ENCODE measurements around the gene TMEM116. TPM values are rescaled to one million over a fixed set of nuclear protein-coding genes. Genes with fewer than 3 reads are reported as not detected.
"Not testable (repeated sequence)": the region's sequence is repeated elsewhere in the genome, so short reads cannot be mapped to it uniquely, and the experiment has no call there.

Gene TMEM116
- total RNA-seq, 1 donor from 2014 or later = 10.7 TPM

DNA sequence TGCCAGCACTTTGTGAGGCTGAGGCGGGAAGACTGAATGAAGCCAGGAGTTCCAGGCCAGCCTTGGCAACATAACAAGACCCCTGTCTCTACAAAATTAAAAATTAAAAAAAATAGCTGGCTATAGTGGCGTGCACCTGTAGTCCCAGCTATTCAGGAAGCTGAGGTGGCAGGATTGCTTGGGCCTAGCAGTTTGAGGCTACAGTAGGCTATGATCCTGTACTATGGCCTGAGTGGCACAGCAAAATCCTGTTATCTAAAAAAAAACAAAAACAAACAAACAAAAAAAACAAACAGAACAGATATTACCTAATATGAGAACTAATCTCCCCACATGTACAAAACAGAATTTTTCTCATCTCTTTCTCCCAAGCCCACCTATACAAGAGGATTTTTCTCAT is 15.7 kb downstream of the TMEM116 start:
- no peak for DNase-seq (ENCODE audit: low read depth)

DNA sequence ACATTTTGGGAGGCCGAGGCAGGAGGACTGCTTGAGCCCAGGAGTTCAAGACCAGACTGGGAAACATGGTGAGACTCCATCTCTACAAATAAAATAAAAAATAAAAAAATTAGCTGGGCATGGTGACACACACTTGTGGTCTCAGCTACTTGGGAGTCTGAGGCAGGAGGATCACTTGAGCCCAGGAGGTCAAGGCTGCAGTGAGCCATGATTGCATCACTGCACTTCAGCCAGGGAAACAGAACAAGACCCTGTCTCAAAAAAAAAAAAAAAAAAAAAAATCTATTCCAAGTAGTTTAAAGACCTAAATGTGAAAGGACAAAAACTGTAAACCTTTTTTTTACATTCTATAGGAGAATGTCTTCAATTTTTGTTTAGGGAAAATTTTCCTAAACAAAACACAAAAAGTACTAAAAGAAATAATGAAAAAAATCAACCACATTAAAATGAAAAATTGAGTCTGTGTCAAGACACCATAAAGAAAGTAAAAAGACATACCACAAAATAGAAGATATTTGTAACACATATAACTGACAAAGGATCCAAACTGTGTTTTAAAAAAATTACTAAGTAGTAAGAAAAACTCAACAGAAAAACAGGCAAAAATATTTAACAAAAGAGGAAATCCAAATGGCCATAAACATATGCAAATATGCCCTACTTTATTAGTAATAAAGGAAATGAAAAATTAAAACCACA is 17.0 kb downstream of the TMEM116 start:
- no peak overlapping the region for H3K4me3 ChIP-seq (ENCODE audit: low read depth, low read length)
- TF ChIP-seq, protein P1, sequence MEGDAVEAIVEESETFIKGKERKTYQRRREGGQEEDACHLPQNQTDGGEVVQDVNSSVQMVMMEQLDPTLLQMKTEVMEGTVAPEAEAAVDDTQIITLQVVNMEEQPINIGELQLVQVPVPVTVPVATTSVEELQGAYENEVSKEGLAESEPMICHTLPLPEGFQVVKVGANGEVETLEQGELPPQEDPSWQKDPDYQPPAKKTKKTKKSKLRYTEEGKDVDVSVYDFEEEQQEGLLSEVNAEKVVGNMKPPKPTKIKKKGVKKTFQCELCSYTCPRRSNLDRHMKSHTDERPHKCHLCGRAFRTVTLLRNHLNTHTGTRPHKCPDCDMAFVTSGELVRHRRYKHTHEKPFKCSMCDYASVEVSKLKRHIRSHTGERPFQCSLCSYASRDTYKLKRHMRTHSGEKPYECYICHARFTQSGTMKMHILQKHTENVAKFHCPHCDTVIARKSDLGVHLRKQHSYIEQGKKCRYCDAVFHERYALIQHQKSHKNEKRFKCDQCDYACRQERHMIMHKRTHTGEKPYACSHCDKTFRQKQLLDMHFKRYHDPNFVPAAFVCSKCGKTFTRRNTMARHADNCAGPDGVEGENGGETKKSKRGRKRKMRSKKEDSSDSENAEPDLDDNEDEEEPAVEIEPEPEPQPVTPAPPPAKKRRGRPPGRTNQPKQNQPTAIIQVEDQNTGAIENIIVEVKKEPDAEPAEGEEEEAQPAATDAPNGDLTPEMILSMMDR (IDR thresholded peaks at IDR 0.05; ENCODE audit: insufficient read depth, low read length, poor library complexity, severe bottlenecking) = no peak
- H3K36me3 ChIP-seq (ENCODE audit: control insufficient read depth, insufficient read depth, low read length) = no peaks in the 10 kb centered on the region
- H3K27me3 ChIP-seq (ENCODE audit: control insufficient read depth, insufficient read depth, low read length) = no peaks in the 10 kb centered on the region
- DNase-seq (ENCODE audit: low read depth) = no peak

More for the DNA sequence above, 15.7 kb downstream of the TMEM116 start:
- H3K4me3 ChIP-seq (ENCODE audit: low read depth, low read length) = no peak overlapping the region
- TF ChIP-seq, protein P1 (IDR thresholded peaks at IDR 0.05; ENCODE audit: insufficient read depth, low read length, poor library complexity, severe bottlenecking) = no peak
- no peaks in the 10 kb centered on the region for H3K27me3 ChIP-seq (ENCODE audit: control insufficient read depth, insufficient read depth, low read length)
- no peaks in the 10 kb centered on the region for H3K36me3 ChIP-seq (ENCODE audit: control insufficient read depth, insufficient read depth, low read length)

DNA sequence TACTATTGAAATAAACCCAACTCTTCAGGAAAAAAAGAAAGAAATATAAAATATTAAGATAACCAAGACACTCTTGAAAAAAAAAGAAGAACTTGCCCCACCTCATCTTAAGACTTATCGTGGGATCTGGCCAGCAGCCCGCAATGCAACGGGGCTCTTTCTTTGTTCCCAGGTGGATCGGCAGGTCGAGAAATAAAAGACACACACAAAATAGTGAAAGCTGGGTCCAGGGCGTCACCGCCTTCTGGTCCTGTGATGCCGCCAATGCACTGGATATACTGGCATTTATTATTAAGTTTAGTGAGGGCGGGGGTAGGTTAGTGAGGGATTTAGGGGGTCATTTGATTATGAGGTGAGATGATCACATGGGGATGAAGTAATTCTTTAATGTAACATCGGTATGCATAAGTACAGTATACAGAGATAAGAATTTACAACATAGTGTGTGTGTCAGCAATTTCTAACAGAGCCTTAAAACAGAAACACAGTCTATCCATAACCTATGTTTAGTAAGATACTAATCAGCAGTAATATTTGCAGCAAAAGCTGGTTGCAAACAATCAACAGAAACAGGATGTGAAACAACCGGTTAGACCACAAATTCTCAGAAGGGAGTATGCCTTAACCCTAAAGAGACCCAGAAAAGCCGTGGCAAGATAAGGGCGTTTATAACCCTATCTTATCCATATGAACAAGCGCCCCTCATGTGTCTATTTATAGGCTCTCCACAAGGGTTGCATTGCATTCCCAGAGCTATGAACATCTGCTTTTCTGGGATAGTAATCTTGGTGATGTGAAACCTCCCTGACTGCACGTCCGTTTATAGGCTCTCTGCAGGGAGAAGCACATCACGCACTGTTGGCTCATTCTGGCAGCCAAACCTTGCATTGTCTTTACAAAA is 18.5 kb downstream of the TMEM116 start:
- DNase-seq (ENCODE audit: low read depth); H3K36me3 ChIP-seq (ENCODE audit: control insufficient read depth, insufficient read depth, low read length); H3K4me3 ChIP-seq (ENCODE audit: low read depth, low read length); H3K27me3 ChIP-seq (ENCODE audit: control insufficient read depth, insufficient read depth, low read length): not testable (repeated sequence)

DNA sequence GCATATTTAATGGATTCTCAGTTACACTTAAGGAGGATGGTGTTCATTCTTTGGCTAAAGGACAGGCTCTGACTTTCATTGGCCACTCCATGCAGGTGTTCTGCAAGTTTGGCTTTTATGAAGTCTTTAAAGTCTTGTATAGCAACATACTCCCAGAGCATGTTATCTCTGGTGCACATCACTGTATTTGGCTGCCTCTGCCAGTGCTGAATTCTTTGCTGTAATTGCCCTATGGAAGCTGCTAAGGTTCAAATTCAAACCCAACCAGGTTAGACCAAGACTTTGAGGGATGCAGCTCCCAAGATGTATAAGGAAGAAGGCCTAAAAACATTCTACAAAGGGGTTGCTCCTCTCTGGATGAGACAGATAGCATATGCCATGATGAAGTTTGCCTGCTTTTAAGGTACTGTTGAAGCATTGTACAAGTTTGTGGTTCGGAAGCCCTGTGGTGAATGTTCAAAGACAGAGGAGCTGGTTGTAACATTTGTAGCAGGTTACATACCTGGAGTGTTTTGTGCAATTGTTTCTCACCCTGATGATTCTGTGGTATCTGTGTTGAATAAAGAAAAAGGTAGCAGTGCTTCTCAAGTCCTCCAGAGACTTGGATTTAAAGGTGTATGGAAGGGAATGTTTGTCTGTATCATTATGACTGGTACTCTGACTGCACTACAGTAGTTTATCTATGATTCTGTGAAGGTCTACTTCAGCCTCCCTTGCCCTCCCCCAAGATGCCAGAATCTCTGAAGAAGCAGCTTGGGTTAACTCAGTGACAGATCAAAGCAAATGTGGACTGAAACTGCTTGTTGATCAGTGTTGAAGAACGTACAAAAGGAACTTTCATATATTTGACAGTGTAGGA is 19.4 kb downstream of the TMEM116 start:
- H3K36me3 ChIP-seq (ENCODE audit: control insufficient read depth, insufficient read depth, low read length) = no peaks in the 10 kb centered on the region
- TF ChIP-seq, protein P1 (IDR thresholded peaks at IDR 0.05; ENCODE audit: insufficient read depth, low read length, poor library complexity, severe bottlenecking) = no peak
- no peak for DNase-seq (ENCODE audit: low read depth)
- no peak overlapping the region for H3K4me3 ChIP-seq (ENCODE audit: low read depth, low read length)
- H3K27me3 ChIP-seq (ENCODE audit: control insufficient read depth, insufficient read depth, low read length) = no peaks in the 10 kb centered on the region

DNA sequence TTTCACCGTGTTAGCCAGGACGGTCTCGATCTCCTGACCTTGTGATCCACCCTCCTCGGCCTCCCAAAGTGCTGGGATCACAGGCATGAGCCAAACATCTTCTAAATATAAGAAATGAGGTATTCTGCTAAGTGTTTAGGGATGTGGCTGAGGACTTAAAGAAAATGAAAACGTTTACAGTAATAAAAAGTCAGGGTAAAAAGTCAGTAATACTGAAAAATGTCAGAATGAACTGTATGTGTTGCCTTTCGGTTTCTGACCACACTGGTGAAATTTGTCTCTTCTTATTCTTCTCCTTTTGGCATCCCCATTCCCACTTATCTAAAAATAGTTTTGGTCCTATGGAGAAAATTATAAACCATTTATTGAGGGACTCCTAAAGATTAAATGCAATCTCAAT is 20.5 kb downstream of the TMEM116 start:
- TF ChIP-seq, protein P1 (IDR thresholded peaks at IDR 0.05; ENCODE audit: insufficient read depth, low read length, poor library complexity, severe bottlenecking) = no peak
- no peak for DNase-seq (ENCODE audit: low read depth)
- Histone ChIP-seq H3K27me3 (ENCODE audit: control insufficient read depth, insufficient read depth, low read length) (no peaks in the 10 kb centered on the region), H3K36me3 (ENCODE audit: control insufficient read depth, insufficient read depth, low read length) (no peaks in the 10 kb centered on the region), H3K4me3 (ENCODE audit: low read depth, low read length) (no peak overlapping the region)

DNA sequence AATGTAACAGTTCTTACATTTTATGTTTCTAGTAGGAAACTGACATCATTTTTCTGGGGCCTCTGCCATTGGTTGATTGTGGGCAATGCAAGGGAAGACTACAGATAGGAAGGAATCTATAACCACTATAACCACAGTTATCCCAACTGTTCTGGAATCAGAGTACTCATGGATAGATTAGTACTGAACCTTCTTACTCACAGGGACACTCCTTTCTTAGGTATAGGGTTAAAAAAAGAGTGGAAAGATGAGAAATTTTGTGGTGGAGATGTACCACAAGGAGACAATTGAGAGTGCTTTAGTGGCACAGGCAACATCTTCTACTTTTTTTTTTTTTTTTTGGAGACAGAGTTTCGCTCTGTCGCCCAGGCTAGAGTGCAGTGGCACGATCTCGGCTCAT is 21.0 kb downstream of the TMEM116 start:
- Histone ChIP-seq H3K27me3 (ENCODE audit: control insufficient read depth, insufficient read depth, low read length) (no peaks in the 10 kb centered on the region), H3K36me3 (ENCODE audit: control insufficient read depth, insufficient read depth, low read length) (no peaks in the 10 kb centered on the region), H3K4me3 (ENCODE audit: low read depth, low read length) (no peak overlapping the region)
- no peak for DNase-seq (ENCODE audit: low read depth)
- TF ChIP-seq, protein P1 (IDR thresholded peaks at IDR 0.05; ENCODE audit: insufficient read depth, low read length, poor library complexity, severe bottlenecking) = no peak

Measured in kidney epithelial cell (primary cell).